Chondrocyte (in vitro differentiated cells): ENCODE measurements around the gene HIGD1A. TPM values are rescaled to one million over a fixed set of nuclear protein-coding genes. Genes with fewer than 3 reads are reported as not detected.

Experiments
- DNase-seq: peaks from one replicate; pipeline ENCODE4 v3.0.0; 2021; ENCODE audit warnings: mixed read lengths, low spot score
- H3K27ac Mint-ChIP-seq: one replicate; pipeline ENCODE4 v1.8.0; 2021; ENCODE audit warnings: mild to moderate bottlenecking, moderate library complexity, mixed read lengths; ENCODE audit not compliant: unreplicated experiment
- H3K27me3 Mint-ChIP-seq: 2 replicates; pipeline ENCODE4 v1.8.0; 2021; ENCODE audit warnings: low read depth, mixed read lengths
- H3K36me3 Mint-ChIP-seq: 2 replicates; pipeline ENCODE4 v1.8.0; 2021; ENCODE audit warnings: low read depth, mixed read lengths
- H3K4me1 Mint-ChIP-seq: 2 replicates; pipeline ENCODE4 v1.8.0; 2021; ENCODE audit warnings: low read depth, mild to moderate bottlenecking, mixed read lengths
- H3K4me3 Mint-ChIP-seq: one replicate; pipeline ENCODE4 v1.8.0; 2021; ENCODE audit warnings: mild to moderate bottlenecking, moderate library complexity, mixed read lengths; ENCODE audit not compliant: unreplicated experiment
- H3K9me3 Mint-ChIP-seq: 2 replicates; pipeline ENCODE4 v1.8.0; 2021; ENCODE audit warnings: low read depth, mixed read lengths
- CTCF ChIP-seq: fragments of 200-600 bp; sonication (generic); IDR thresholded peaks from 2 replicates; pipeline ENCODE4 v1.5.0; 2021; ENCODE audit warnings: antibody characterized with exemption, mild to moderate bottlenecking, moderate library complexity
- total RNA-seq: library from RNA; stranded (reverse); gene quantifications from 3 replicates; pipeline ENCODE4 v1.2.1, GENCODE V29; 2021

HIGD1A gene
- total RNA-seq, 1 donor from 2014 or later: 78.6 TPM

DNA sequence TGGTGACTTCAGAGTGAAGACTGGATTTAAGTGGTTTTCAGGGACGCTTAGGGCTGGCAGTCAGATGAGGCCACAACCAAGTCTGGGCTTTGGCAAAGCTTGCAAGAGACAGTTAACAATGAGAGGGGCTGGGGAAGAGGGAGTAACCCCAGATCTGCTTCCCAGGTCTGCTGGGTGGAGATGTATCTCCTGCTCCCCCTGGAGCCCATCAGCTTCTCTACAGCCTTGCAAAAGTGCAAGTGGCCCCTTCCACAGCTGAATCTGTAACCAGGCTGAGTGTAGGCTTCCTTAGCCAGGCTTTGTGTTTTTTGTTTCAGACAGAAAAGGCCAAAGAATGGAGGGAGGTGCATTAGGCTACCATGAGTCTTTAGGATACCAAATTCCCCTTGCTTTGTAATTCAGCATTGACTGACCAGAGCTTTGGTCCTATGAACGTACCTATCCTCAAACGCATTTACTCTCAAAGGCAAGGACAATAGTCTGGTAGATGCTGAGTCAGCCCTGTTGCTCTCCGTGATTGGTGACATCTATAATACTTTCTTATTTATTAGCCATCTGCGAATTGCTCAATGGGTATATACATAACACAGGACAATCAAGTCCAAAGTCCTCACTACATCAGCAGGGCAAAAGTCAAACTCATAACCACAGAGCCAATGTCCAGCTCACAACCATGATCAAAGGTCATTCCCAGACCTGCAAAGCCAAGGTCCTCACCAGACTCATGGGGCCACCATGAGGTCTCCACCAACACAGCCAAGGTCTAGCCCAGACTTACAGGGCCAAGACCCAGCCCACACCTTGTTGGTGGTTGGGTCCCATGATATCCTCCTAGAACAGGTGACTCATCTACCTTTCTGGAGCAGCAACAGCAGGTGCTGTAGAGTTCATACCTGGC, 48.4 kb downstream of the HIGD1A start:
- Mint-ChIP-seq H3K4me1 (no peaks in the 10 kb centered on the region), H3K9me3 (no peaks in the 10 kb centered on the region), H3K4me3 (no peak overlapping the region), H3K27ac (no peak overlapping the region), H3K27me3 (peaks cover 10% of the 10 kb centered on the region), H3K36me3 (peaks cover 2% of the 10 kb centered on the region)
- TF ChIP-seq CTCF: peak; percentile 73
- no peak for DNase-seq

DNA sequence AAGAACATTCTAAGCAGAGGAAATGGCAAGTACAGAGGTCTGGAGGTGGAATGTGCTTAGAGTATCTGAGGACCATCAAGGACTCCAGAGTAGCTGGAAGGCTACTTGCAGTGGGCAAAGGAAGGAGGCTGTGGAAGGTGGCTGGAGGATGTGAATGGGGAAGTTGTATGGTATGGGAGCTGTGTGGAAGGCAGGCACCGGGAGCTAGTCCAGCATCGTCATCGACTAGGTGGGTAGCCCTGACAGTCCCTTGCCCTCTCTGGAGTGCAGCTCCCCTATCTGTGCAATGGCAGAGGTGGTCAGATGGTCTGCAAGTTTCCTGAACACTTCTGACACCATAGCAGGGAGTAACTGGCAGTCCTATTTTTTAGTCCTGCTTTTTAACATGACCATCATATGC, 50.5 kb downstream of the HIGD1A start:
- no peak overlapping the region for H3K27ac Mint-ChIP-seq
- no peaks in the 10 kb centered on the region for H3K9me3 Mint-ChIP-seq
- no peak for DNase-seq
- peaks cover 2% of the 10 kb centered on the region for H3K36me3 Mint-ChIP-seq
- H3K27me3 Mint-ChIP-seq: peaks cover 10% of the 10 kb centered on the region
- H3K4me3 Mint-ChIP-seq: no peak overlapping the region
- H3K4me1 Mint-ChIP-seq: peaks cover 3% of the 10 kb centered on the region
- TF ChIP-seq CTCF: no peak

- Mint-ChIP-seq H3K4me1 (peaks cover 3% of the 10 kb centered on the region), H3K36me3 (peaks cover 2% of the 10 kb centered on the region), H3K4me3 (no peak overlapping the region), H3K27ac (no peak overlapping the region), H3K9me3 (no peaks in the 10 kb centered on the region), H3K27me3 (peaks cover 2% of the 10 kb centered on the region)
- TF ChIP-seq CTCF: no peak
- DNase-seq: no peak
These were observed 51.3 kb downstream of the HIGD1A start for GRCh38 chr3:42752961-42753360.

DNA sequence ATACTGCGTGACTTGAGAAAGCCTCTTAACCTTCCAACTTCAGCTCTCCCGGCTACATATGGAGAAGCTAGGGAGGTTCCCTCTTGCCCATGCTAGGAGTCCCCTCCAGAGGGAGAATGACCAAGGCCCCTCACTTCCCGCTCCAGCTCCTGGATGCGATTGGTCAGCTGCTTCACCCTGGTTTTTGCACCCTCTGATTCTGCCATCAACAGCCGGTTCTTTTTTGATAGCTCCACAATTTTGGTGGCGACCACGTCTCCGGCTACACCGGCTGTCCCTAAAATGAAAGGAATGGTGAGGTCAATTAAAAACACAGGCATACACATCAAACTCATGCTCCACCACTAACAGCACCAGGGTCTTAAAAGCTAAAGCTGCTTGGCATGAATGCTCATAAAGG, 51.8 kb downstream of the HIGD1A start:
- no peaks in the 10 kb centered on the region for H3K27me3 Mint-ChIP-seq

DNA sequence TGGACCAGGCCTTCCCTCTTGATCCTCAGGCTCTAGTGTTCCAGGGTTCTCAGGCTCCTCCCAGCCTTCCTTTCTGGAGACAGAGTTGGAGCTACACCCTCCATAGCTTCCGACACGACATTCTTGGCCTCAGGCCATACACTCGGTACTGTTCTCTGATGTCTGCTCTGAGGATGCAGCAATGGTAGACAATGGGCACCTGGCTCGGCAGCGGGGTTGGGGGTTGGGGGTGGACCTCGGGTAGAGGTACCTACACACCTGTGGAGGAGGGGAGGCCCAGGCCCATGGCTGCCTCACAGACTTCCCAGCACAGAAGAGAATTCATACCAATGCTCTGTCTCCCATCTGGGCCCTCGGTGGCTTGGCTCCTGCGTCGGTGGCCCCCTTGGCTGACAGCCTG, 52.7 kb downstream of the HIGD1A start:
- TF ChIP-seq CTCF: no peak
- Mint-ChIP-seq H3K27ac (no peak overlapping the region), H3K9me3 (no peaks in the 10 kb centered on the region), H3K4me3 (no peak overlapping the region), H3K36me3 (peaks cover 2% of the 10 kb centered on the region), H3K27me3 (no peaks in the 10 kb centered on the region), H3K4me1 (peaks cover 6% of the 10 kb centered on the region)
- DNase-seq: no peak

More for the DNA sequence above, 51.8 kb downstream of the HIGD1A start:
- no peak for TF ChIP-seq CTCF
- H3K9me3 Mint-ChIP-seq: no peaks in the 10 kb centered on the region
- no peak for DNase-seq
- no peak overlapping the region for H3K27ac Mint-ChIP-seq
- H3K4me1 Mint-ChIP-seq: peaks cover 3% of the 10 kb centered on the region
- no peak overlapping the region for H3K4me3 Mint-ChIP-seq
- peaks cover 2% of the 10 kb centered on the region for H3K36me3 Mint-ChIP-seq
